Measurements from ENCODE around the gene B4GALT7.
"Not testable (repeated sequence)": the region's sequence is repeated elsewhere in the genome, so short reads cannot be mapped to it uniquely, and the experiment has no call there.

- TF ChIP-seq, protein P1, sequence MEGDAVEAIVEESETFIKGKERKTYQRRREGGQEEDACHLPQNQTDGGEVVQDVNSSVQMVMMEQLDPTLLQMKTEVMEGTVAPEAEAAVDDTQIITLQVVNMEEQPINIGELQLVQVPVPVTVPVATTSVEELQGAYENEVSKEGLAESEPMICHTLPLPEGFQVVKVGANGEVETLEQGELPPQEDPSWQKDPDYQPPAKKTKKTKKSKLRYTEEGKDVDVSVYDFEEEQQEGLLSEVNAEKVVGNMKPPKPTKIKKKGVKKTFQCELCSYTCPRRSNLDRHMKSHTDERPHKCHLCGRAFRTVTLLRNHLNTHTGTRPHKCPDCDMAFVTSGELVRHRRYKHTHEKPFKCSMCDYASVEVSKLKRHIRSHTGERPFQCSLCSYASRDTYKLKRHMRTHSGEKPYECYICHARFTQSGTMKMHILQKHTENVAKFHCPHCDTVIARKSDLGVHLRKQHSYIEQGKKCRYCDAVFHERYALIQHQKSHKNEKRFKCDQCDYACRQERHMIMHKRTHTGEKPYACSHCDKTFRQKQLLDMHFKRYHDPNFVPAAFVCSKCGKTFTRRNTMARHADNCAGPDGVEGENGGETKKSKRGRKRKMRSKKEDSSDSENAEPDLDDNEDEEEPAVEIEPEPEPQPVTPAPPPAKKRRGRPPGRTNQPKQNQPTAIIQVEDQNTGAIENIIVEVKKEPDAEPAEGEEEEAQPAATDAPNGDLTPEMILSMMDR (IDR thresholded peaks at IDR 0.05): not testable (repeated sequence)
- not testable (repeated sequence) for TF ChIP-seq POLR2AphosphoS5 (IDR thresholded peaks at IDR 0.05; ENCODE audit: low read depth, low read length); EZH2phosphoT487 (IDR thresholded peaks at IDR 0.05; ENCODE audit: borderline replicate concordance, low read depth); GATA2 (CRISPR knock-in tag; IDR thresholded peaks at IDR 0.05); MAX (IDR thresholded peaks at IDR 0.05; ENCODE audit: low read depth); JUND (IDR thresholded peaks at IDR 0.05)
Measured at GRCh38 chr5:177559446-177559941, 40.4 kb upstream of the B4GALT7 start.
